Osteoblast (primary cell): Measurements from ENCODE around the gene BDNF. TPM values are rescaled to one million over a fixed set of nuclear protein-coding genes. Genes with fewer than 3 reads are reported as not detected.

Experiments
- DNase-seq: peaks from one replicate; pipeline ENCODE4 v3.0.0; 2011; ENCODE audit warnings: low spot score, mixed read lengths; ENCODE audit not compliant: insufficient read length; ENCODE audit errors: missing footprints
- H2AFZ ChIP-seq: 2 replicates; pipeline ENCODE4 v1.6.0; 2011; ENCODE audit warnings: mild to moderate bottlenecking, low read length
- H3K27ac ChIP-seq: 2 replicates; pipeline ENCODE4 v1.5.1; 2011; ENCODE audit warnings: mild to moderate bottlenecking, low read depth, low read length, moderate library complexity
- H3K27me3 ChIP-seq: 2 replicates; pipeline ENCODE4 v1.6.0; 2012; ENCODE audit warnings: mild to moderate bottlenecking, control low read depth, inconsistent platforms, low read length, moderate library complexity; ENCODE audit not compliant: insufficient read depth
- H3K36me3 ChIP-seq: 2 replicates; pipeline ENCODE4 v1.5.1; 2011; ENCODE audit warnings: mild to moderate bottlenecking, low read length, control low read depth, moderate library complexity; ENCODE audit not compliant: insufficient read depth
- H3K4me1 ChIP-seq: 2 replicates; pipeline ENCODE4 v1.5.1; 2011; ENCODE audit warnings: mild to moderate bottlenecking, low read length, control low read depth, moderate library complexity; ENCODE audit not compliant: insufficient read depth
- H3K4me2 ChIP-seq: 2 replicates; pipeline ENCODE4 v1.6.0; 2011; ENCODE audit warnings: mild to moderate bottlenecking, low read length; ENCODE audit not compliant: insufficient read depth
- H3K4me3 ChIP-seq: fragments of 200-600 bp; sonication (generic); 3 replicates; pipeline ENCODE4 v1.5.1; 2012; ENCODE audit warnings: mild to moderate bottlenecking, low read length, inconsistent platforms; ENCODE audit not compliant: insufficient read depth
- H3K79me2 ChIP-seq: 2 replicates; pipeline ENCODE4 v1.6.0; 2012; ENCODE audit warnings: mild to moderate bottlenecking, low read length, control low read depth, inconsistent platforms; ENCODE audit not compliant: insufficient read depth
- H3K9me3 ChIP-seq: 2 replicates; pipeline ENCODE4 v1.5.1; 2011; ENCODE audit warnings: low read depth, low read length, control low read depth
- H4K20me1 ChIP-seq: 2 replicates; pipeline ENCODE4 v1.6.0; 2012; ENCODE audit warnings: mild to moderate bottlenecking, low read length, control low read depth; ENCODE audit not compliant: insufficient read depth
- CTCF ChIP-seq: IDR thresholded peaks from 2 replicates; pipeline ENCODE4 v1.5.1; 2011; ENCODE audit warnings: mild to moderate bottlenecking, low read depth, low read length, moderate library complexity; ENCODE audit errors: extremely low read depth
- total RNA-seq: library from RNA; depleted of rRNA; stranded (reverse); fragments of >200 nt; gene quantifications from 2 replicates; pipeline ENCODE4 v1.2.3, GENCODE V29; 2012

The BDNF gene
- total RNA-seq, 1 donor, result 6.9 TPM

GRCh38 chr11:27702811-27703210, 2.6 kb upstream of the BDNF start:
- Histone ChIP-seq H3K9me3 (no peaks in the 10 kb centered on the region), H3K27me3 (peaks cover 3% of the 10 kb centered on the region), H3K4me3 (no peak overlapping the region), H3K4me2 (peak overlapping the region; percentile 0), H3K4me1 (peaks cover 12% of the 10 kb centered on the region), H2AFZ (no peak overlapping the region), H3K36me3 (no peaks in the 10 kb centered on the region), H3K79me2 (peaks cover 28% of the 10 kb centered on the region), H3K27ac (no peak overlapping the region), H4K20me1 (no peaks in the 10 kb centered on the region)
- no peak for DNase-seq
- no peak for TF ChIP-seq CTCF

- H3K27me3 ChIP-seq, result peaks cover 3% of the 10 kb centered on the region
- H3K4me2 ChIP-seq, result peak overlapping the region; percentile 82
- peak overlapping the region; percentile 49 for H2AFZ ChIP-seq
- H3K79me2 ChIP-seq, result peaks cover 41% of the 10 kb centered on the region
- DNase-seq, result peak; percentile 62
- TF ChIP-seq CTCF, result peak; percentile 42
- peak overlapping the region; percentile 94 for H3K4me3 ChIP-seq
- H3K9me3 ChIP-seq, result no peaks in the 10 kb centered on the region
- peak overlapping the region; percentile 80 for H3K27ac ChIP-seq
- no peaks in the 10 kb centered on the region for H3K36me3 ChIP-seq
- H4K20me1 ChIP-seq, result peaks cover 4% of the 10 kb centered on the region
- H3K4me1 ChIP-seq, result peaks cover 23% of the 10 kb centered on the region
These were observed 1.3 kb upstream of the BDNF start for GRCh38 chr11:27701355-27702105.

GRCh38 chr11:27699926-27700350, 317 bp downstream of the BDNF start:
- TF ChIP-seq CTCF, result no peak

GRCh38 chr11:27699242-27699925, 871 bp downstream of the BDNF start:
- Histone ChIP-seq H3K79me2 (peaks cover 62% of the 10 kb centered on the region), H2AFZ (peak overlapping the region; percentile 76), H3K27me3 (peaks cover 3% of the 10 kb centered on the region), H3K4me2 (peak overlapping the region; percentile 89), H3K27ac (peak overlapping the region; percentile 88), H3K36me3 (no peaks in the 10 kb centered on the region), H4K20me1 (peaks cover 13% of the 10 kb centered on the region), H3K9me3 (no peaks in the 10 kb centered on the region), H3K4me3 (peak overlapping the region; percentile 94), H3K4me1 (peaks cover 39% of the 10 kb centered on the region)
- TF ChIP-seq CTCF, result no peak
- DNase-seq, result no peak

More at GRCh38 chr11:27699926-27700350, 317 bp downstream of the BDNF start:
- Histone ChIP-seq H3K9me3 (no peaks in the 10 kb centered on the region), H3K27ac (peak overlapping the region; percentile 88), H3K79me2 (peaks cover 56% of the 10 kb centered on the region), H3K4me2 (peak overlapping the region; percentile 89), H3K27me3 (peaks cover 3% of the 10 kb centered on the region), H3K36me3 (no peaks in the 10 kb centered on the region), H2AFZ (peak overlapping the region; percentile 71), H3K4me3 (peak overlapping the region; percentile 94), H3K4me1 (peaks cover 36% of the 10 kb centered on the region), H4K20me1 (peaks cover 13% of the 10 kb centered on the region)
- peak; percentile 69 for DNase-seq
